ENCODE data around the gene ITGB7.

The ITGB7 gene

DNA sequence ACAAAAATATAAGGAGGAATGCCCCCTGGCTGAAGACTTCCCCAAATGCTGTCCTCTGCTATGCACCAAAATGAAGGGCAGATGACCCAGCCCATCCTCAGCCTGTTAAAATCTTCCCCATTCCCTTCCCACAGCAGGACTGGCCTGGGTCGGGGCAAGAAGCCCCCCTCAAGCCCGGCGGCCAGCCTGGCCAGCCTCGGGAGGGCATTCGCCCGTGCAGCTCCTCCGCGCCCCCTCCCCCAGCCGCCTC lies 24.5 kb upstream of the ITGB7 start:
- in situ Hi-C loops (cut with MboI; ENCODE audit: low sequenced_read_pairs, unreplicated experiment): no loop called here
- DNase-seq (ENCODE audit: low spot score): no peak
- TF ChIP-seq, protein P1, sequence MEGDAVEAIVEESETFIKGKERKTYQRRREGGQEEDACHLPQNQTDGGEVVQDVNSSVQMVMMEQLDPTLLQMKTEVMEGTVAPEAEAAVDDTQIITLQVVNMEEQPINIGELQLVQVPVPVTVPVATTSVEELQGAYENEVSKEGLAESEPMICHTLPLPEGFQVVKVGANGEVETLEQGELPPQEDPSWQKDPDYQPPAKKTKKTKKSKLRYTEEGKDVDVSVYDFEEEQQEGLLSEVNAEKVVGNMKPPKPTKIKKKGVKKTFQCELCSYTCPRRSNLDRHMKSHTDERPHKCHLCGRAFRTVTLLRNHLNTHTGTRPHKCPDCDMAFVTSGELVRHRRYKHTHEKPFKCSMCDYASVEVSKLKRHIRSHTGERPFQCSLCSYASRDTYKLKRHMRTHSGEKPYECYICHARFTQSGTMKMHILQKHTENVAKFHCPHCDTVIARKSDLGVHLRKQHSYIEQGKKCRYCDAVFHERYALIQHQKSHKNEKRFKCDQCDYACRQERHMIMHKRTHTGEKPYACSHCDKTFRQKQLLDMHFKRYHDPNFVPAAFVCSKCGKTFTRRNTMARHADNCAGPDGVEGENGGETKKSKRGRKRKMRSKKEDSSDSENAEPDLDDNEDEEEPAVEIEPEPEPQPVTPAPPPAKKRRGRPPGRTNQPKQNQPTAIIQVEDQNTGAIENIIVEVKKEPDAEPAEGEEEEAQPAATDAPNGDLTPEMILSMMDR (IDR thresholded peaks at IDR 0.05; ENCODE audit: borderline replicate concordance, control extremely low read depth, extremely low read depth, insufficient read depth, missing control alignments): no peak

DNA sequence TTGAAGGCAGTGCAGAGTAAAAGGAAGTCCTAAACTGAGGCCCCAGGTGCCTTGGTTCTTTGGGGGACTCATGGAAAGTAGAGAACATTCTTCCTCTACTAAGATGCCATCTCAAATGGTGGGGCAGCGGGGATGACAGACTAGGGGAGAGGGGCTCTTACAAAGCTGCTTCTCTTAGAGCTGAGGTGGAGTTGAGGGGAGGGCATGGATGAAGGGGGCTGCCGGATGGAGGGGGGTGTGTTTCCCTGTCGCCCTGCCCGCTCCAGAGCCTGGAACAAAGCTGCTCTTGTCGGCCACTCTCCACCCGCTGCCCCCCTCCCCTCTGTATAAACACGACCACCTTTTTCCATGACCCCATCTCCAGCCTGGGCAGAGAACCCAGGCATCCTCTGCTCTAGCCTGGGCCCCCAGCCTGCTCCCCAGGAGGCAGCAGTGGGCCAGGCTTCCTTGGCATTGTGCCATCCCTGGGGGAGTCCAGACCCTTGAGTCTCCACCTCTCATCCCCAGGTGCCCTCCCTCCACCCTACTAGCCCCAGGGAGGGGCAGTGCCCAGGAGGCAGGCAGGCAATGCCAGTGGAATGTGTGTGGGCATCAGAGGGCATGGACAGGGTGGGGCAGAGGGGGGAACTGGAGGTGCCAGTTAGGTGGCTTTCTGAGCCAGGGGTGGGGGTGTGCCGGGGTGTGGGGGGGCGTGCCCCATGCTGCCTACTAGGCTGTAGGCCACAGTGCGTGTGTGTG lies 23.2 kb upstream of the ITGB7 start:
- in situ Hi-C loops (cut with MboI; ENCODE audit: low sequenced_read_pairs, unreplicated experiment): no loop called here
- TF ChIP-seq, protein P1 (IDR thresholded peaks at IDR 0.05; ENCODE audit: borderline replicate concordance, control extremely low read depth, extremely low read depth, insufficient read depth, missing control alignments): no peak
- DNase-seq (ENCODE audit: low spot score): no peak

DNA sequence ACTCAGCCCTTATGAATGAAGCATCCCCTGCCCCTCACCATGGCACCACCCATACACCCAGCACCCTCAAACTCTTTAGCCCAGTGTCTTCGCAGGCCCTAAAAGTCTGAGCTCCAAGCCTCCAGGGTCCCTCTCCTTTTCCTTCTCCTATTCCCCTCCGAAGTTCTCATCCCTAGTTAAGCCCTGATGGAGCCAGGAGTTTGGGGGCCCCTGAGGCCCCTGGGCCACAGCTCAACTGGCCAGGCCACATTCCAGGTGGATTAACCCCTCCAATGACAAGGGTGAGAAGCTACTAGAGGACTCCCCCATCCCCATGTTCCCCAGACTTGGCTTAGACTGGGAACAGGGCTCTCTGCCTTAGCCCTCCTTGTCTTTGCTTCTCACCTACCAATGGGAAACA lies 22.4 kb upstream of the ITGB7 start:
- in situ Hi-C loops (cut with MboI; ENCODE audit: low sequenced_read_pairs, unreplicated experiment): no loop called here
- TF ChIP-seq, protein P1 (IDR thresholded peaks at IDR 0.05; ENCODE audit: borderline replicate concordance, control extremely low read depth, extremely low read depth, insufficient read depth, missing control alignments): no peak
- DNase-seq (ENCODE audit: low spot score): no peak

DNA sequence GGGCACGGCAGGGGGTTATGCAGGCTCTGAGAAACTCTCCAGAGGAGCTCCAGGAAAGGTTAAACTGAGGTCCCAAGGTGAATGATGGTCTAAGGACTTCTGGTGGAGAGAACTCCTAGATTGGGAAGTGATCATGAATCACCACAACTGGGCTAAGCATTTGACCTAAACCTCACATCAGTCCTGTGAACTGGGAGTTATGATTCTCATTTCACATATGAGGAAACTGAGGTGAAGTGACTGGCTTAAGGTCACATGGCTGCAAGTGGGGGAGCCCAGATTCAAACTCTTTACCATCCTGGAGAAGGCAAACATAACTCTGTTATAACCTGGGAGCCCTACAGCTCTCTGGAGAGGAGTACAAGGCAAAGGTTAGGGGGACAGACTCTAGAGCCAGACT lies 20.8 kb upstream of the ITGB7 start:
- TF ChIP-seq, protein P1 (IDR thresholded peaks at IDR 0.05; ENCODE audit: borderline replicate concordance, control extremely low read depth, extremely low read depth, insufficient read depth, missing control alignments): no peak
- in situ Hi-C loops (cut with MboI; ENCODE audit: low sequenced_read_pairs, unreplicated experiment): no loop called here
- no peak for DNase-seq (ENCODE audit: low spot score)

DNA sequence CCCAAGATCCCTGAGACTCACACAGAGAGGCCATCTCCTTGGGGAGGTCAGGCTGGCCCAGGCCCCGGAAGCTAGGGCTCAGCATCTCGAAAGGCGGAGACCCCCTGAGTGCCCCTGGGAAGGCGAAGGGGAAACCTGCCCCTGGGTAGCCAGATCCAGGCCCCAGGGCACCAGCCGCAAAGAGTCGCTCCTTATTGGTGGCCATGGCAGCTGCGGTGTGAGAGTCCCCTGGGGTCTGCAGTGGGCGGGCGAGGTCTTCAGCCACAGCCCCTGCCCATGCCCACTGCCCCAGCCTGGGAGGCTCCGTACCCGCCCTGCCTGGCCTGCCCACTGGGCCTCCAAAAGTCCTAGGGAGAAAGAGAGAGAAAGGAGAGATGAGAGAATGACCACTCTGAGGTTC lies 20.3 kb upstream of the ITGB7 start:
- TF ChIP-seq, protein P1 (IDR thresholded peaks at IDR 0.05; ENCODE audit: borderline replicate concordance, control extremely low read depth, extremely low read depth, insufficient read depth, missing control alignments): no peak
- DNase-seq (ENCODE audit: low spot score): no peak
- in situ Hi-C loops (cut with MboI; ENCODE audit: low sequenced_read_pairs, unreplicated experiment): no loop called here

DNA sequence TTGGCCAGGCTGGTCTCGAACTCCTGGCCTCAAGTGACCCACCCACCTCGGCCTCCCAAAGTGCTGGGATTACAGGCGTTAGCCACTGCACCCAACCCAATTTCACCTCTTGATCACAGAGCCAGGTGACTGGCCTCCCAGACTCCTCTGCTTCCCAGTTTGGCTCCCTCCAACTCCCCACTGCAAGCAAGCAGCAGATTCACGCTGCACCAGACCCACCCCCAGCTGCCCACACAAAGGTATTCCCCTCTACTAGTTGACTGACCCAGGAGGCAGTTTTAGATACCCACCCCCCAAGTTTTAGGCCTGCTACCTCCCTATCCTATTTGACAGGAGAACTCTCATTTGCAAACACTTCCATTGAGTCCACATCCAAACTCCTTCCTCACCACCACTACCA lies 19.8 kb upstream of the ITGB7 start:
- in situ Hi-C loops (cut with MboI; ENCODE audit: low sequenced_read_pairs, unreplicated experiment): no loop called here

More for the DNA sequence above, 19.8 kb upstream of the ITGB7 start:
- DNase-seq (ENCODE audit: low spot score): no peak
- TF ChIP-seq, protein P1 (IDR thresholded peaks at IDR 0.05; ENCODE audit: borderline replicate concordance, control extremely low read depth, extremely low read depth, insufficient read depth, missing control alignments): no peak
